ENCODE data around the gene VCX.
"Not testable (repeated sequence)": the region's sequence is repeated elsewhere in the genome, so short reads cannot be mapped to it uniquely, and the experiment has no call there.

VCX gene

DNA sequence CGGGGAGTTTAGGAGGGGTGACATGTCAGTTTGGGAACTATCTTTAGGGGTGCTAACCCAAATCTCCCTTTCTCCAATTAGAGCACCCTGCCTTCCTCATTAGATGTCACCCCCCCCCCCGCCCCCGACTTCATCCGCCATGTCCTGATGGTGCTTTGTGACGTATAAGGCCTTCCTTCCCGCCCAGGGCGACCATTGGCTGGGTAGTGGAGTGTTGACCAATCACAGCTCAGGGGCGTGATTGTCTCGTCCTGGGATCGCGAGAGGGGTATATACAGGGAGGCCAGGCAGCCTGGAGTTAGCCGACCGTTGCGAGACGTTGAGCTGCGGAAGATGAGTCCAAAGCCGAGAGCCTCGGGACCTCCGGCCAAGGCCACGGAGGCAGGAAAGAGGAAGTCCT lies at the start of gene VCX:
TSS of gene VCX (plus strand) at position 301 of the 400 bp plus-strand sequence. CDS start at position 334, 33 bp downstream.
- not testable (repeated sequence) for H3K36me3 Mint-ChIP-seq, H3K9me3 Mint-ChIP-seq, H3K27ac Mint-ChIP-seq, H3K27me3 Mint-ChIP-seq, H3K4me1 Mint-ChIP-seq, H3K4me3 Mint-ChIP-seq

DNA sequence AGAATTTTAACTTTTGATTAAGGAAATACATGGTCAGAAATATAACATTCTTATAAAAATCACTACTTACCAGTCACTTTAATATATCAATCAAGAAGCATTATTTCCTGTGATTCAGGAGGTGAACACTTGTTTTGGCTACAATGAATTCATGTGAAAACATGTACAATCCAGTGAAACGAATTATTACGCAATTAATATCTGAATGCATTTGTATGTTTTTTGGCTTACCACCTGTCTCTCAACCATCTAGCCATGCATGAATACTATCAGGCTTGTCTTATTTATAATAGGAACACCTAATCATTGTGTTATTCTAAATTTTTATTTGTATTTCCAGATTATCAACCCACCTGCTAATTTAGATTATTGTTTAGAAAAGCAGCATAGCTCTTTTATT lies 44.6 kb upstream of the VCX start:
- Mint-ChIP-seq H3K9me3 (no peaks in the 10 kb centered on the region), H3K36me3 (no peaks in the 10 kb centered on the region), H3K4me1 (no peaks in the 10 kb centered on the region), H3K27ac (no peak overlapping the region), H3K27me3 (no peaks in the 10 kb centered on the region), H3K4me3 (no peak overlapping the region)

DNA sequence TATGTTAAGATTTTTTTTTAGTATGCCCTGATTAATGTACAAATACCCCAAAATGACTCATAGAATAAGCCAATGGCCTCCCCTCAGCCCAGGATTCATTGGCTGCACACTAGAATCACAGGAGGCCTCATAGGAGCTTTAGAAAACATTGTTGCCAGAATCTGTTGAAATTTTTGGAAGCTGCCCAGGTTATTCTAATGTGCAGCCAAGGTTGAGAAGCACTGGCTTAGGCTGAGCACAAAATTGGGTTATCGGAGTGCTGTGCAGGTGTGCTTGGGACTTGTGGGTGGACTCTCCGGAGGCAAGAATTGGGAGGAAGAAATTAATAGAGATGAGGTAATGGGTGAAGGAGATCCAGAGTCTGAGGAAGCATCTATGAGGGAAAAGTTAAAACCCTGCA lies 41.3 kb upstream of the VCX start:
- Mint-ChIP-seq H3K4me1 (no peaks in the 10 kb centered on the region), H3K27me3 (no peaks in the 10 kb centered on the region), H3K36me3 (no peaks in the 10 kb centered on the region)

DNA sequence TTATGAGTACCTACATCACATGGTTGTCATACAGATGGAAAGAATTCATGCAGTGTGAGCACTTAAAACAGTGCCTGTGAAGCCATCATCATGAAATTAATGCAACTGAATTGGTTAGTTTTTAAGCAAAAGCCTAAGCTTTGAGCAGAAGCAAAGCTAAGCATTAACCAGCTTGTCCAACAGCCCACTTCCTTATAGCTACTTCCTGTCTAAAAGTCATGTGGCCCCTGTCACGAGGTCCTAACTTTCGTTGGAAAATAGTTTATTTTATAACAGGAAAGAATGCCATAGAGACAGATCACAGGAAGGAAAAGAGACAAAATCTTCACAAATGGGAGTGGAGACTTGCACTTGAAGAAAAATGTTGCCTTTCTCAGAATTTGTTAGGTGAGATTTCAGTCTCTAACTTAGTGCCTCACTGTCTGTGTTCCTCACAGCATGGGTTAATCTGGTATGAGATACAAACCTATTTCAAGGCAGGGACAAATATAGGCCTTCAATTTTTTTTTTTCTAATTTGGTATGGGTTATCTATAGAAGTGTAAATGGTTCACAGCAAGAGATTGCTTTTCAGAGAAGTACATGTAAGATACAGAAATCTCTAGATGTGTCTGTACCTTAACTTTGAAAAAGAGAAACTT lies 27.7 kb upstream of the VCX start:
- H3K9me3 Mint-ChIP-seq = peaks cover 5% of the 10 kb centered on the region
- no peak overlapping the region for H3K27ac Mint-ChIP-seq
- peaks cover 1% of the 10 kb centered on the region for H3K27me3 Mint-ChIP-seq
- H3K36me3 Mint-ChIP-seq = no peaks in the 10 kb centered on the region
- H3K4me1 Mint-ChIP-seq = no peaks in the 10 kb centered on the region
- no peak overlapping the region for H3K4me3 Mint-ChIP-seq

More for the DNA sequence above, 41.3 kb upstream of the VCX start:
- H3K27ac Mint-ChIP-seq = no peak overlapping the region
- no peaks in the 10 kb centered on the region for H3K9me3 Mint-ChIP-seq
- no peak overlapping the region for H3K4me3 Mint-ChIP-seq

DNA sequence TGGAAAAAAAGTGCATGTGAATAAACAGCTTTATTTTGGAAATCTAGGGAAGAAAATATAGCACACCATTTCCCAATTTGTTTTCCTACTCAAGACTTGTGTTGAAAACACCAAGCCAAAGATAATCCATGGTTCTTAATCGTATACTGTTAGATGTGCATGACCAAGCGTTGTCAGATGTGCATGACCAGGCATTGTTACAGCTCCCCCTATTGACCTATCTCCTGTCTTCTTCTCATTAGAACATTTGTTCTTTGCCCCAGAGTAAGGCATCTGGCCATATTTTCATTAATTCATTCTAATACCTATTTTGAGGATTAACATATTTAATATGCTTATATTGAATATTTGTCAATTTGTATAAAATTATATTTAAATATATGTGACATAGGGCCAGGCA lies 14.4 kb upstream of the VCX start:
- Mint-ChIP-seq H3K4me3 (no peak overlapping the region), H3K27ac (no peak overlapping the region), H3K36me3 (no peaks in the 10 kb centered on the region)

DNA sequence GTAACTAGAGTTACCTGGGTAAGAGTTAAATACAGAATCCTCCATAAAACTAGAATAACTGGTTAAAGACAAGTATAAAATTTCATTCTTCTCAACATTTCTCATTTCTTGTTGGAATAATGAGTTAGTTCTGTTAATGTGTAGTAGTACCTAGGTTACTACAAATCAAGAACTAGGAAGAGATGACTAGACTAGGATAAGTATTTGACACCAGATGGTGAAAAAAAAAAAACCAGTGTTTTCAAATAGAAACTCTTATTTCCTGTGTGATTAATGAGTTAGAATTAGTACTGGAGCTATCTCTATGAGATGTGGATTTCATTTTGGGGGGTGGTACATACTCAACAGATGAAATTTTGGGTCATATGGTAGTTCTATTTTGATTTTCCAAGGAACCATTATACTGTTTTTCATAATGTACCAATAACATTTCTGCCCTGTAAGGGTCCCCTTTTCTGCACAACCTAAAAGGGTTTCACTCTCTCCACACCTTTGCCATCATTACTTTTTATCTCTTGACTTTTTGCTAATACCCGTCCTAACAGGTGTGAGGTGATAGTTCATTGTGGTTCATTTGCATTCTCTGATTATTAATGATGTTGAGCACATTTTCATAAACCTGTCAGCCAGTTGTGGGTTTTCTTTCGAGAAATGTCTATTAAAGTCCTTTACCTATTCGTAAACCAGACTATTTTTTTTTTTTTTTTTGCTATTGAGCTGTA lies 1.7 kb upstream of the VCX start:
- H3K9me3 Mint-ChIP-seq = no peaks in the 10 kb centered on the region
- H3K36me3 Mint-ChIP-seq = no peaks in the 10 kb centered on the region
- H3K4me1 Mint-ChIP-seq = no peaks in the 10 kb centered on the region
- no peak overlapping the region for H3K4me3 Mint-ChIP-seq
- no peak overlapping the region for H3K27ac Mint-ChIP-seq
- H3K27me3 Mint-ChIP-seq = no peaks in the 10 kb centered on the region

More for the DNA sequence above, 14.4 kb upstream of the VCX start:
- no peaks in the 10 kb centered on the region for H3K9me3 Mint-ChIP-seq
- H3K4me1 Mint-ChIP-seq = no peaks in the 10 kb centered on the region
- H3K27me3 Mint-ChIP-seq = no peaks in the 10 kb centered on the region

DNA sequence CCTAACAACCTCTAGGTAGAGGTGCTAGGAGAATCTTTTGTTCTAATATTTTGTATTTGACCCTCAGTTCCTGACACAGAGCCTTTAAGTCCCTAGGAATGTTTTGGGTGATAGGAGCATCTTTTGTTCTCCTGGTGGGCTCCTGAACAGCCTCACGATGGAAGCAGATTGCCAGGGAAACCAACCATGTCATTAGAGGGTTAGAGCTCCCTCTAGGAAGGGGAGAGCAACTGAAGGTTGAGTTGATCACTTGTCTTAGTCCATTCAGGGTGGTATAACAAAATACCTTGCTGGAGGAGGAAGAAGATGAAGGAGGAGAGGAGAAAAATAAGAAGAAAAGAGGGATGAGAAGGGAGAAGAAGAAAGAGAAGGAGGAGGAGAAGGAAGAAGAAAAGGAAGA lies 9.2 kb downstream of the VCX start:
- no peak overlapping the region for H3K27ac Mint-ChIP-seq

DNA sequence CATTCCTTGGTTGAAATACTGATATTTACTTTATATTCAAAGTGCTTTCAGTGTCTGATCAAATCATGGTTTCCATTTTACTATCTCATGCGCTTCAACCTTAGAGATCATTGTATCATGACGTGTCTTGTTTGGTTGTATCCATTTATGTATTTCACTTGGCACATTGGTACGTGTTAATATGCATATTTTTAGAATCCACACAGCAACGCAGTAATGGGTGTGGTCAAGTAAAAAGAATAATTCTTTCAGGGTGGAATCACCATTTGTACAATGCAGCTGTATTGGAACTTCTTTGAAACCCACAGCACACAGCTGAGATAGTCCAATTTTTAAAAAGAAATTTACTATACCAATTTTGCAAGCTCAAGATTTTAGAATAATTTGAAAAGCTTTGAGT lies 29.1 kb downstream of the VCX start:
- Mint-ChIP-seq H3K36me3 (no peaks in the 10 kb centered on the region), H3K27ac (no peak overlapping the region), H3K9me3 (no peaks in the 10 kb centered on the region), H3K4me1 (no peaks in the 10 kb centered on the region), H3K4me3 (no peak overlapping the region), H3K27me3 (no peaks in the 10 kb centered on the region)

More for the DNA sequence above, 9.2 kb downstream of the VCX start:
- Mint-ChIP-seq H3K9me3 (no peaks in the 10 kb centered on the region), H3K4me1 (no peaks in the 10 kb centered on the region), H3K36me3 (no peaks in the 10 kb centered on the region), H3K27me3 (no peaks in the 10 kb centered on the region), H3K4me3 (no peak overlapping the region)

DNA sequence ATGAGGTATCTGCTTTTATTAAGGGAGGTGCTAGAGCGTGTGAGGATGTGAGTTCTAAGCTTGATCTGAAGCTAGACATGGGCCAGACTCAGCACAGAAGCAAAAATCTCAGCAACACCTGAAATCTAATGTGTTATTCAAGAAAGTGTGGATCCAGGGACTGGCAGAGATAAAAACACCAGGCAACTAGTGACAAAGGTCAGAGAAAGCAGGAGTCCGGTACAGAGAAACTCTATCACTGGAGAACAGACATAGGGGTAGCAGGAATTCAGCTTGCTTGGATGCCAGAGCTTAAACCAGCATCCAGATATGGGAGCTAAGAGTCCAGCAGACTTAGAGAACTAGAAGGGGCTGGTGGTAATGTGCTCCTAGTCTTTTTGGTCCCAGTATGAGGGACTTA lies 34.0 kb downstream of the VCX start:
- Mint-ChIP-seq H3K4me3 (no peak overlapping the region), H3K27ac (no peak overlapping the region), H3K36me3 (no peaks in the 10 kb centered on the region), H3K4me1 (no peaks in the 10 kb centered on the region), H3K27me3 (no peaks in the 10 kb centered on the region), H3K9me3 (no peaks in the 10 kb centered on the region)

DNA sequence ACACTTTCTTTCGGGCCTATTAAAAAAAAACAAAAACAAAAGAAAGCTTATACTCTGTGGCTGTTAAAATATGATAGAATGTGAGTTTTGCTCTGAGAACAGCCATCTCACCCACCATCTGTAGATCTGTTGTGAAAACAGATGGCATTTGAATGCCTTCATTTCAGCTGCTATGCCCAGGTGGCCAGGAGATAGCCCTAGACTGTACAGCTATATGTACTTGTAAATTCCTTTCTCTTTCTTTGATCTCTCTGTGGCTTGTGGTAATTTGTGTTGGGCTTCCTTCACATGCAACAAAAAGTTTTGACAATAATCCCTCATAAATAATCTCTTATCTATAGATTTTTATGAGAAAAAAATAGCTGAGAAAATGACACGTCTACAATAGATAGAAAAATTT lies 46.2 kb downstream of the VCX start:
- Mint-ChIP-seq H3K4me3 (no peak overlapping the region), H3K27ac (no peak overlapping the region)

DNA sequence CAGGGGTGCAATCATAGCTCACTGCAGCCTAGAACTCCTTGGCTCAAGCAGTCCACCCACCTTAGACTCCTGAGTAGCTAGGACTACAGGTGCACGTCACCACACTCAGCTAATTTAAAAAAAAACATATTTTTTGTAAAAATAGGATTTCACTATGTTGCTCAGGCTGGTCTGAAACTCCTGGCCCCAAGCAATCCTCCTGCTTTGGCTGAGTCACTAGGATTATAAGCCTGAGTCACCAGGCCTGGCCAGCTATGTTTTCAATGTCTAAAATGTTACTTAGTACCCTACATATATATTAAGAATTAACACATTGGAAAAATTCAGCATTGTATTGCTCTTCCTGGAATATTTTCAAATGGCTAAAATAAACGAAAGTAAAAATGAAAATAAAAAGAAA lies 46.7 kb downstream of the VCX start:
- H3K9me3 Mint-ChIP-seq = no peaks in the 10 kb centered on the region
- H3K36me3 Mint-ChIP-seq = no peaks in the 10 kb centered on the region
- H3K27me3 Mint-ChIP-seq = no peaks in the 10 kb centered on the region

More for the DNA sequence above, 46.2 kb downstream of the VCX start:
- Mint-ChIP-seq H3K9me3 (no peaks in the 10 kb centered on the region), H3K4me1 (no peaks in the 10 kb centered on the region), H3K36me3 (no peaks in the 10 kb centered on the region), H3K27me3 (no peaks in the 10 kb centered on the region)

DNA sequence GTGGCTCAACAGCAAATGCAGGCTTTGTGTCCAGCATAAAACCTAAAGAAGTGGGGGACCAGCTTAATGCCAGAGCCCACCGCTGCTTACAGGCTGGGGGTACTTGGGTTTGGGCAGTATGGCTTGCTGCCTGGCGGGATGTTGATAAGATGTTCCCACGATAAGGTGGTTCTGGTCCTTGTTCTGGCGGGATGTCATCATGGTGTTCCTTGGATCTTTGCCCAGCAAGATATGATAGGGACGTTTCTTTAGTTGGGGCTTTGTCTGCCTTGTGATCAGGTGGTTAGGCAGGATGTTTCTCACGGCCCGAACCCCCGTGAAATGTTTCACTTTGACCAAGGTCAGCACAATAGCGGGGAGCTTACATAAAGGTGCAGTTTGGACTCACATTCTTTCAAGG lies 49.0 kb downstream of the VCX start:
- H3K9me3 Mint-ChIP-seq = no peaks in the 10 kb centered on the region
- H3K36me3 Mint-ChIP-seq = peaks cover 3% of the 10 kb centered on the region
- H3K27me3 Mint-ChIP-seq = no peaks in the 10 kb centered on the region
- no peak overlapping the region for H3K4me3 Mint-ChIP-seq
- H3K27ac Mint-ChIP-seq = no peak overlapping the region
- H3K4me1 Mint-ChIP-seq = no peaks in the 10 kb centered on the region

More for the DNA sequence above, 46.7 kb downstream of the VCX start:
- no peak overlapping the region for H3K27ac Mint-ChIP-seq
- no peak overlapping the region for H3K4me3 Mint-ChIP-seq
- no peaks in the 10 kb centered on the region for H3K4me1 Mint-ChIP-seq
